ENCODE measurements around the gene ASB2. TPM values are rescaled to one million over a fixed set of nuclear protein-coding genes. Genes with fewer than 3 reads are reported as not detected.

ASB2 gene
- total RNA-seq, 1 experiment from 2014 or later = 0.40 TPM

Other genes with a start within 250 kb of the ASB2 start
- gene PRIMA1, start 188.1 kb downstream of the ASB2 start, total RNA-seq (2014; rRNA removed) = not detected in 2 replicates
- gene FAM181A, start 49.2 kb downstream of the ASB2 start, total RNA-seq (2014; rRNA removed) = not detected in 2 replicates
- not detected in 2 replicates for gene CCDC197, start 20.7 kb upstream of the ASB2 start, total RNA-seq (2014; rRNA removed)
- gene OTUB2, start 49.8 kb upstream of the ASB2 start, total RNA-seq (2014; rRNA removed) = 0.45 and 0.69 TPM in 2 replicates
- 155 and 171 TPM in 2 replicates for gene DDX24, start 104.6 kb upstream of the ASB2 start, total RNA-seq (2014; rRNA removed)
- gene IFI27L1, start 104.7 kb upstream of the ASB2 start, total RNA-seq (2014; rRNA removed) = 21.0 and 31.2 TPM in 2 replicates
- 0.51 and 1.5 TPM in 2 replicates for gene IFI27, start 134.2 kb upstream of the ASB2 start, total RNA-seq (2014; rRNA removed)
- 63.5 and 107 TPM in 2 replicates for gene IFI27L2, start 153.0 kb upstream of the ASB2 start, total RNA-seq (2014; rRNA removed)
- 0.19 and 0.40 TPM in 2 replicates for gene PPP4R4, start 197.8 kb upstream of the ASB2 start, total RNA-seq (2014; rRNA removed)

All from LHCN-M2 (cell line).